ENCODE measurements around the gene VPS11.

Gene VPS11

DNA sequence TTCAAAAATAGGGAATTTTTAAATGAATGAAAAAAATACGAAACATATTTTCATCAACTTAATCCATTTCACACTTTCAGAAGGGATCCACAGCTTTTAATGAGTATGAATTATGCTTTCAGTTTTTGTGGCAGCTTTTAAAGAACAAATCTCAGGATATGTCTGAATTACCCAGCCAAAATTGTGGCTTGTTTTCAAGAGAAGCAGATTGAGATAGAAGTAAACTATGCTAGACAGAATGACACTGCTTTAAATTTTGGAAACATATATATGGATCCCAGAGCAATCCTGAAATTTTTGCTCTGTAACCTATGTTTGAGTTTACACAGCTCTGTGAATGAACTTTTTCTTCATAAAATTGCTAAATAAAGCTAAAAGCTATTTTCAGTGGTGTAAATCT, 51.3 kb downstream of the VPS11 start:
- Histone ChIP-seq H3K27ac (ENCODE audit: low read depth, low read length) (no peak overlapping the region), H3K27me3 (ENCODE audit: control insufficient read depth, low read length) (no peaks in the 10 kb centered on the region)

DNA sequence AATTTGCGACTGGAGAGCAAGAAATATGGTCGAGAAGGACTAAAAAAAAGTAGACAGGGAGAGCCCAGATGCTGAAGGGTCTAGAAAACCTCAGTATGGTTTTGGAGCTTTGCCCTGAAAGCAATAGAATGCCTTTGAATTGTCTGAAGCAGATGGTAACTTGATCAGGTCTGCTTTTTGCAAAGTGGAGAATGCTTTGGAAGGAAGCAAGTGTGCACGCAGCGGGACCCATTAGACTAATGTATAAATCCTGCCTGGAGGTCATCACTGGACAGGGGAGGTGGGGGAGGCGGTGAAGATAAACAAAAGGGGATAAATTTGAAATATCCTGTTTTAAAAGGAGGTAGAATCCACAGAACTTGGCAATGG, 53.0 kb downstream of the VPS11 start:
- Histone ChIP-seq H3K9me2 (replicated peaks; ENCODE audit: control insufficient read depth, low read length) (no peaks in the 10 kb centered on the region), H3K27me3 (ENCODE audit: control insufficient read depth, low read length) (no peaks in the 10 kb centered on the region), H3K36me3 (ENCODE audit: control insufficient read depth, low read length) (peaks cover 29% of the 10 kb centered on the region), H3K4me2 (ENCODE audit: low read length) (peak overlapping the region; percentile 80), H3F3A (ENCODE audit: control insufficient read depth, insufficient read depth) (peaks cover 10% of the 10 kb centered on the region), H3K4me1 (ENCODE audit: control insufficient read depth, low read length) (peaks cover 18% of the 10 kb centered on the region), H3K79me2 (ENCODE audit: control insufficient read depth, low read length) (peaks cover 28% of the 10 kb centered on the region), H3K27ac (ENCODE audit: low read depth, low read length) (no peak overlapping the region), H3K4me3 (ENCODE audit: low read length) (peak overlapping the region; percentile 74), H4K20me1 (ENCODE audit: control insufficient read depth, insufficient read depth, low read depth, low read length) (no peaks in the 10 kb centered on the region), H3K9me3 (ENCODE audit: control insufficient read depth, insufficient read depth, low read length) (no peaks in the 10 kb centered on the region)
- TF ChIP-seq EZH2phosphoT487 (IDR thresholded peaks at IDR 0.05; ENCODE audit: borderline replicate concordance, low read length): no peak
- TF ChIP-seq, protein P1, sequence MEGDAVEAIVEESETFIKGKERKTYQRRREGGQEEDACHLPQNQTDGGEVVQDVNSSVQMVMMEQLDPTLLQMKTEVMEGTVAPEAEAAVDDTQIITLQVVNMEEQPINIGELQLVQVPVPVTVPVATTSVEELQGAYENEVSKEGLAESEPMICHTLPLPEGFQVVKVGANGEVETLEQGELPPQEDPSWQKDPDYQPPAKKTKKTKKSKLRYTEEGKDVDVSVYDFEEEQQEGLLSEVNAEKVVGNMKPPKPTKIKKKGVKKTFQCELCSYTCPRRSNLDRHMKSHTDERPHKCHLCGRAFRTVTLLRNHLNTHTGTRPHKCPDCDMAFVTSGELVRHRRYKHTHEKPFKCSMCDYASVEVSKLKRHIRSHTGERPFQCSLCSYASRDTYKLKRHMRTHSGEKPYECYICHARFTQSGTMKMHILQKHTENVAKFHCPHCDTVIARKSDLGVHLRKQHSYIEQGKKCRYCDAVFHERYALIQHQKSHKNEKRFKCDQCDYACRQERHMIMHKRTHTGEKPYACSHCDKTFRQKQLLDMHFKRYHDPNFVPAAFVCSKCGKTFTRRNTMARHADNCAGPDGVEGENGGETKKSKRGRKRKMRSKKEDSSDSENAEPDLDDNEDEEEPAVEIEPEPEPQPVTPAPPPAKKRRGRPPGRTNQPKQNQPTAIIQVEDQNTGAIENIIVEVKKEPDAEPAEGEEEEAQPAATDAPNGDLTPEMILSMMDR (IDR thresholded peaks at IDR 0.05; ENCODE audit: low read depth, low read length, poor library complexity, severe bottlenecking): no peak

More for the DNA sequence above, 51.3 kb downstream of the VPS11 start:
- TF ChIP-seq EZH2phosphoT487 (IDR thresholded peaks at IDR 0.05; ENCODE audit: borderline replicate concordance, low read length): no peak
- TF ChIP-seq, protein P1 (IDR thresholded peaks at IDR 0.05; ENCODE audit: low read depth, low read length, poor library complexity, severe bottlenecking): no peak
- H3K9me3 ChIP-seq (ENCODE audit: control insufficient read depth, insufficient read depth, low read length): no peaks in the 10 kb centered on the region
- H3K79me2 ChIP-seq (ENCODE audit: control insufficient read depth, low read length): peaks cover 21% of the 10 kb centered on the region
- peaks cover 12% of the 10 kb centered on the region for H3F3A ChIP-seq (ENCODE audit: control insufficient read depth, insufficient read depth)
- H3K4me2 ChIP-seq (ENCODE audit: low read length): no peak overlapping the region
- no peaks in the 10 kb centered on the region for H3K9me2 ChIP-seq (replicated peaks; ENCODE audit: control insufficient read depth, low read length)
- H3K4me3 ChIP-seq (ENCODE audit: low read length): no peak overlapping the region
- peaks cover 26% of the 10 kb centered on the region for H3K36me3 ChIP-seq (ENCODE audit: control insufficient read depth, low read length)
- no peaks in the 10 kb centered on the region for H4K20me1 ChIP-seq (ENCODE audit: control insufficient read depth, insufficient read depth, low read depth, low read length)
- peaks cover 18% of the 10 kb centered on the region for H3K4me1 ChIP-seq (ENCODE audit: control insufficient read depth, low read length)

DNA sequence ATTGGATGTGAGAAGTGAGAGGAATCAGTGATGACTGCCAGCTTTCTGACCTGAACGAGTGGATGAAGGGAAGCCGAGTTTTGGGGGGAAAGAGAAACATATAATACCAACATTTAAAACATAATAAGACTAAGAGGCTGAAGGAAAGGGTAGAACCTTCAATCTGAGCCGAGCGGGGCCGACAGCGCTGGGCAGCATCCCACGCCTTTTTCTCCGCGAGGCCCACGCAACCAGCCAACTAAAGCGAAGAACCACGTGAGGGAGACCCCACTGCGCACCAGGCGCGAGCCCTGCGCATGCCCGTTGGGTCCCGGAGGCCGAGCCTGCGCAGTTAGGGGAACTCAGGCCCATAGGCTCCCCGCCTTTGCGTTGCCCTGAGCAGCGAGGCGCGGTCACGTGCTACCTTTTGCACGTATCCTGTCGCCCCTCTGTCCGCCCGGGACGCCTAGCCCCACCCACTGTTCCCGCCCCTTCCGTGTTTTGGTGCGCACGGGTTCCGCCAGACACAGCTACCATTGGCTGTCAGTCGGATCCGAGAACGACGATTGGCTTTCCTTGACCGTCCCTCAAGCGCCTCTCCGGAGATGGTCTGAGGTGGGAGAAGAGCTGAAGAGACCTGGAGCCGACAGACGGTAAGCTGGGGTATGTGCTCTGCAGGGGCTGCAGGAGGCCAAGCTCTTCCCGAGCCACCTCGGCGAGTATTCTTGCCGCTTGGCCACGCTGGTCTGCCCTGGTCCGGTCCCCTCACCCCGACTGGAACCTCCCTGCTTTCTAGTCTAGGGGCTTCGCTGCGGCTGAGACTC, 53.6 kb downstream of the VPS11 start, which contains the start of gene HINFP:
Gene HINFP, plus strand, starts transcription at position 573 of the 803 bp plus-strand sequence. CDS start 5,365 bp downstream, outside the sequence.
- Histone ChIP-seq H3K4me3 (ENCODE audit: low read length) (peak within 1 kb of the TSS; percentile 97), H3K4me1 (ENCODE audit: control insufficient read depth, low read length) (peaks cover 18% of the 10 kb centered on the region)

More for the DNA sequence above, 53.6 kb downstream of the VPS11 start, which contains the start of gene HINFP:
- Histone ChIP-seq H3K9me2 (replicated peaks; ENCODE audit: control insufficient read depth, low read length) (no peaks in the 10 kb centered on the region), H3K36me3 (ENCODE audit: control insufficient read depth, low read length) (peaks cover 24% of the 10 kb centered on the region), H4K20me1 (ENCODE audit: control insufficient read depth, insufficient read depth, low read depth, low read length) (no peaks in the 10 kb centered on the region), H3K27me3 (ENCODE audit: control insufficient read depth, low read length) (no peaks in the 10 kb centered on the region), H3K4me2 (ENCODE audit: low read length) (peak within 1 kb of the TSS; percentile 80), H3K9me3 (ENCODE audit: control insufficient read depth, insufficient read depth, low read length) (no peaks in the 10 kb centered on the region), H3K79me2 (ENCODE audit: control insufficient read depth, low read length) (peaks cover 29% of the 10 kb centered on the region), H3K27ac (ENCODE audit: low read depth, low read length) (0 out of 2 replicates have a peak within 1 kb of the TSS, but pooled peaks have one; percentile 9), H3F3A (ENCODE audit: control insufficient read depth, insufficient read depth) (peaks cover 10% of the 10 kb centered on the region)
- TF ChIP-seq, protein P1 (IDR thresholded peaks at IDR 0.05; ENCODE audit: low read depth, low read length, poor library complexity, severe bottlenecking): no peak
- no peak for TF ChIP-seq EZH2phosphoT487 (IDR thresholded peaks at IDR 0.05; ENCODE audit: borderline replicate concordance, low read length)

Measured in DOHH2 (cell line).